ENCODE results near the gene SPPL3.
A peak's percentile ranks its signal among the peaks of the same experiment; 100 is the strongest.

The SPPL3 gene

DNA sequence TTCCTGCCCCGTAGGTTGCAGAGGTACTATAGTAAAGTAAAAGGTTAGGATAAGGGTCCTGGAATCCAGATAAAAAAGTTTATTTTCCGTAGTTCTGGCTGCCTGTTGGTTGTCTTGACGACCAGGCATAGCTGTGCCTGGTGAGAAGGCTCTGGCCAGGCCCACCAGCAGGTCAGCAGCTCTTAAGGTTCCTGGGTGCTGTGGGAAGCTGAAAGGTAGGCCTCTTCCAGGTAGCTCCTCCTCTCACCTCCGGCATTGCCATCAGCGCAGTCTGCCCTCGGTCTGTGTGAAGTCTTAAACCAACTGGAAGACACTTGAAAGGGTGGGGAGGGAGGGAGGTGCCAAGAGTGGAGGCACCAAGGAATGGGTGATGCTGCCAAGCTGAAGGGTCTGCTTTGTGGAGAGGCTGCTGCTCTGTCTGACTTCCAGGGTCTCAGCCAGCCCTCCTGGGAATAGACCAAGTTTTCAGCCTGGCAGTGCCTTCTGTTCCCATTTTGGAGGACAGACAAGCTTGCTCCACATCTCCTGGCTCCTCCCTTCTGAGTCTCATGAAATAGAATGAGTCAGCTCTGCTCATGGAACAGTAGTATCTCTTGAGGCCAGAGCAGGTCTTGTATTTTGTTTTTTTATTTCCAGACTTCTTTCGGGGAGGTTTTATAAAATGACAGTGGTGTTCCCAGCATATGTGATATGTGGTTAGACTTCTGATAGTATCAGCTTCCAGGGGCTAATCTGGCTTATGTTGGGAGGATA is 183.7 kb downstream of the SPPL3 start:
- peaks cover 26% of the 10 kb centered on the region for H3K36me3 ChIP-seq (ENCODE audit: control insufficient read depth, insufficient read depth, low read length)
- DNase-seq (ENCODE audit: extremely low read depth, insufficient read length) = no peak
- H3K27me3 ChIP-seq (replicated peaks; ENCODE audit: control insufficient read depth, insufficient read depth, low read length) = no peaks in the 10 kb centered on the region
- TF ChIP-seq, protein P1, sequence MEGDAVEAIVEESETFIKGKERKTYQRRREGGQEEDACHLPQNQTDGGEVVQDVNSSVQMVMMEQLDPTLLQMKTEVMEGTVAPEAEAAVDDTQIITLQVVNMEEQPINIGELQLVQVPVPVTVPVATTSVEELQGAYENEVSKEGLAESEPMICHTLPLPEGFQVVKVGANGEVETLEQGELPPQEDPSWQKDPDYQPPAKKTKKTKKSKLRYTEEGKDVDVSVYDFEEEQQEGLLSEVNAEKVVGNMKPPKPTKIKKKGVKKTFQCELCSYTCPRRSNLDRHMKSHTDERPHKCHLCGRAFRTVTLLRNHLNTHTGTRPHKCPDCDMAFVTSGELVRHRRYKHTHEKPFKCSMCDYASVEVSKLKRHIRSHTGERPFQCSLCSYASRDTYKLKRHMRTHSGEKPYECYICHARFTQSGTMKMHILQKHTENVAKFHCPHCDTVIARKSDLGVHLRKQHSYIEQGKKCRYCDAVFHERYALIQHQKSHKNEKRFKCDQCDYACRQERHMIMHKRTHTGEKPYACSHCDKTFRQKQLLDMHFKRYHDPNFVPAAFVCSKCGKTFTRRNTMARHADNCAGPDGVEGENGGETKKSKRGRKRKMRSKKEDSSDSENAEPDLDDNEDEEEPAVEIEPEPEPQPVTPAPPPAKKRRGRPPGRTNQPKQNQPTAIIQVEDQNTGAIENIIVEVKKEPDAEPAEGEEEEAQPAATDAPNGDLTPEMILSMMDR (IDR thresholded peaks at IDR 0.05; ENCODE audit: insufficient read depth, low read length, poor library complexity, severe bottlenecking) = no peak
- H3K4me3 ChIP-seq (replicated peaks; ENCODE audit: low read depth, low read length) = no peak overlapping the region

DNA sequence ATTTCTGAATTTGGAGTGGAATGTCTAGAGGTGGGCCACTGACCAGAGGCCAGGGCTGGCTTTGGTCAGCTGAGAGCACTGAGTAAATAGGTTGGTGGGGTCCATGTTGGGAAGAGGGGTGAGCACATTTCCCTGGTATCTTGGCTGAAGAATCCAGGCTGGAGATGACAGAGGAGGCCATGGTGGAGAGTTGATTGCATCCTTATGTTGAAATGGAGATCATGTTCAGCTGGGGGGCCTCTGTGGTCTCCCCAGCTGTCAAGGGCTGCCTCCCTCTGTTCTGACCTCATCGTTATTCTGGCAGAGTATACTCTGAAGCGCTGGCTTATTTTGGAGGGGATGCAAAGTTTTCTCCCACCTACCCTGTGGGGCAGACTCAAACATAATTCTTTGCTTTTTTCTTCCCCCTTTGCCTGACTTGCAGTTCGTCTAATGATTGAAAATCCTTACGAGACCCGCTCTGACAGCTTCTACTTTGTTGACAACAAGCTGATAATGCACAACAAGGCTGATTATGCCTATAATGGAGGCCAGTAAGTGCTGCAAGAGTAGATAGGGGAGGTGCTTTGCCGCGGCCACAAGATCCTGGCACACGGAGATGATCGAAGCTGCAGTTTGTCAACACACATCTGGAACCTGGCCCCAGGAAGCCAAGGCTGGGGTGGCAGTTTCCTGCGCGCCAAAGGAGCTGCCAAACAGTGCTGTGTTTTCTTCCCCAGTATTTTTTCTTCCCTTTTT is 184.5 kb downstream of the SPPL3 start:
- no peak for DNase-seq (ENCODE audit: extremely low read depth, insufficient read length)
- Histone ChIP-seq H3K27me3 (replicated peaks; ENCODE audit: control insufficient read depth, insufficient read depth, low read length) (no peaks in the 10 kb centered on the region), H3K36me3 (ENCODE audit: control insufficient read depth, insufficient read depth, low read length) (peaks cover 27% of the 10 kb centered on the region), H3K4me3 (replicated peaks; ENCODE audit: low read depth, low read length) (no peak overlapping the region)
- TF ChIP-seq, protein P1 (IDR thresholded peaks at IDR 0.05; ENCODE audit: insufficient read depth, low read length, poor library complexity, severe bottlenecking) = no peak

DNA sequence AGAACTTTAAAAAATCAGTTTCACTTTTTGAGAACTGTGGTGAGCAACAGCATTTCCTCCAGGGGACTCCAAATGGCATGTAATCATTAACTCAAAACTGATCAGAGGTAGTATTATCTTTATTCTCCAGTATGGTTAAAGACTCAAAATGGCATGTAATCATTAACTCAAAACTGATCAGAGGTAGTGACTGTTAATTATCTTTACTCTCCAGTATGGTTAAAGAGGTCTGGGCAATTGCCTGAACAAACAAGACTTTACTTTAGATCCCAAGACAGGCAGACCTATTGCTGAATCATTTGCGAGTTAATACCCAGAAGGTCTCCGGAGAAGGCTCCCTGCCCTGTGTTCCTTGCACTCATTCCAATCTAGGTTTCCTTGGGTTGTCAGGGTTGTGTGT is 185.1 kb downstream of the SPPL3 start:
- H3K36me3 ChIP-seq (ENCODE audit: control insufficient read depth, insufficient read depth, low read length) = peaks cover 31% of the 10 kb centered on the region
- TF ChIP-seq, protein P1 (IDR thresholded peaks at IDR 0.05; ENCODE audit: insufficient read depth, low read length, poor library complexity, severe bottlenecking) = no peak
- H3K27me3 ChIP-seq (replicated peaks; ENCODE audit: control insufficient read depth, insufficient read depth, low read length) = no peaks in the 10 kb centered on the region
- no peak overlapping the region for H3K4me3 ChIP-seq (replicated peaks; ENCODE audit: low read depth, low read length)
- DNase-seq (ENCODE audit: extremely low read depth, insufficient read length) = no peak

DNA sequence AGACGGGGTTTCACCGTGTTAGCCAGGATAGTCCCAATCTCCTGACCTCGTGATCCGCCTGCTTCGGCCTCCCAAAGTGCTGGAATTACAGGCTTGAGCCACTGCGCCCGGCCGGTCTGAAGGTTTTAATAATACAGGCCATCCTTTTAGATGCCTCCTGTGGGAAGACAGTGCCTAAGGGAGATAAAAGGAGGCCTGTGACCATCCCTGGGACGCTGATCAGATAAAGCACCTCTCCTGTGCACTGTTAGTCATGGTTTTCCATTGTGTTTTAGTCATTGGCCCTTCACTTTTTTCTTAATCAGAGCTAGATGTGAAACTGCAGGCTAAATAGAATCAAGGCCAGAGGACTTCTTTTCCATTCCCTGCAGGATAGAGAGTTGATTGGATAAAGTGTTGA is 186.1 kb downstream of the SPPL3 start:
- DNase-seq (ENCODE audit: extremely low read depth, insufficient read length) = no peak
- H3K36me3 ChIP-seq (ENCODE audit: control insufficient read depth, insufficient read depth, low read length) = peaks cover 31% of the 10 kb centered on the region
- no peak overlapping the region for H3K4me3 ChIP-seq (replicated peaks; ENCODE audit: low read depth, low read length)
- no peaks in the 10 kb centered on the region for H3K27me3 ChIP-seq (replicated peaks; ENCODE audit: control insufficient read depth, insufficient read depth, low read length)
- TF ChIP-seq, protein P1 (IDR thresholded peaks at IDR 0.05; ENCODE audit: insufficient read depth, low read length, poor library complexity, severe bottlenecking) = no peak

DNA sequence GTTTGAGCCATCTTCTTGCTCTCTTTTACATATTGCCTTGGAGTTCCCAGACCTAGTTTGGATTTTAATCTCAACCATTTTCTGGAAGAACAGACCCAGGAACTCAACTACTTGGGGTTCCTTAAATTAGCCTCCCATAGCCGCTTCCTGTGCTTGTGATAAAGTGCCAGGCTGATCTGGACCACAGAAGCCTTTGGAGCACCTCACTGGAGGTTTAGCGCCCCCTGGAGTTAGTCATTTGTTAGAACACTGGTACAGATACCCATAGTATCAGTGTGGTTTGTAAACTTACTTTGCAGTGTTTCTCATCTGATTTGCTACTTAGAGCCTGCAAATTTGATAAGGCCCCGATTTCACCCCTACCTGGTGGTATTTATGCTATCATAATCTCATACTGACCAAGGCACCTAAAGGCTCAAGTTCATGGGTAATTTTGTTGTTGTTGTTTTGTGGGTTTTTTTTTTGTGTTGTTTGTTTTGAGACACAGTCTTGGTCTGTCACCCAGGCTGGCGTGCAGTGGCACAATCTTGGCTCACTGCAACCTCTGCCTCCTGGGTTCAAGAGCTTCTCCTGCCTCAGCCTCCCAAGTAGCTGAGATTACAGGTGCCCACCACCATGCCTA is 190.2 kb downstream of the SPPL3 start:
- TF ChIP-seq, protein P1 (IDR thresholded peaks at IDR 0.05; ENCODE audit: insufficient read depth, low read length, poor library complexity, severe bottlenecking) = peak; percentile 81
- no peak for DNase-seq (ENCODE audit: extremely low read depth, insufficient read length)
- H3K4me3 ChIP-seq (replicated peaks; ENCODE audit: low read depth, low read length) = no peak overlapping the region
- peaks cover 11% of the 10 kb centered on the region for H3K36me3 ChIP-seq (ENCODE audit: control insufficient read depth, insufficient read depth, low read length)
- H3K27me3 ChIP-seq (replicated peaks; ENCODE audit: control insufficient read depth, insufficient read depth, low read length) = no peaks in the 10 kb centered on the region
